B cell (primary cell): ENCODE results near the gene ACAD11. TPM values are rescaled to one million over a fixed set of nuclear protein-coding genes. Genes with fewer than 3 reads are reported as not detected.

Experiments
- ATAC-seq: fragments of 200-7000 bp; cut with Tn5 transposase; one replicate; pipeline ENCODE4 v1.10.0; 2021; ENCODE audit warnings: low read depth, mild to moderate bottlenecking, moderate number of reproducible peaks, moderate library complexity
- CTCF ChIA-PET: fragments of 350-600 bp; sonication (Branson Sonifier 250); formaldehyde crosslinking; loops from one replicate; lab custom pipeline; 2021; ENCODE audit warnings: antibody characterized with exemption, inconsistent platforms; lab: Charles Lee
- POLR2A ChIA-PET: fragments of 350-600 bp; sonication (Branson Sonifier 250); formaldehyde crosslinking; loops from one replicate; lab custom pipeline; 2021; ENCODE audit warnings: antibody characterized with exemption; lab: Charles Lee
- DNase-seq: peaks from one replicate; pipeline ENCODE4 v3.0.0; 2013
- H2AFZ ChIP-seq: 2 replicates; pipeline ENCODE4 v1.6.1; 2012; ENCODE audit warnings: mild to moderate bottlenecking, low read depth, low read length; ENCODE audit not compliant: insufficient read depth, poor library complexity, severe bottlenecking
- H3K27ac ChIP-seq, 2 donors: 1 replicate in 1 of 2; 2 replicates in 1 of 2; pipeline ENCODE4 v1.5.1; 2012 to 2013; ENCODE audit warnings: low read length in 2 of 2, mild to moderate bottlenecking in 2 of 2, moderate library complexity in 1 of 2
- H3K27me3 ChIP-seq, 4 experiments: fragments of 200-600 bp in 1 of 4; sonication (generic) in 1 of 4; replicated peaks in 1 of 4; 1 replicate in 2 of 4; 2 replicates in 2 of 4; pipeline versions ENCODE4 v1.6.1 to v1.7.0; 2013 to 2016; ENCODE audit warnings: low read length in 3 of 4, mild to moderate bottlenecking in 2 of 4, mixed read lengths in 1 of 4, moderate library complexity in 1 of 4; ENCODE audit not compliant: insufficient read depth in 4 of 4, control insufficient read depth in 3 of 4; ENCODE audit errors: control extremely low read depth in 1 of 4
- H3K36me3 ChIP-seq, 2 experiments: replicated peaks in 1 of 2; 1 replicate in 1 of 2; 2 replicates in 1 of 2; pipeline versions ENCODE4 v1.6.1 to v1.7.1; 2013; ENCODE audit warnings: low read length in 1 of 2; ENCODE audit not compliant: insufficient read depth in 2 of 2, control insufficient read depth in 1 of 2; ENCODE audit errors: control extremely low read depth in 1 of 2, extremely low read depth in 1 of 2
- H3K4me1 ChIP-seq, 2 donors: fragments of 200-600 bp in 1 of 2; sonication (generic) in 1 of 2; 1 replicate in 1 of 2; 2 replicates in 1 of 2; pipeline versions ENCODE4 v1.5.1 to v1.6.1; 2013 to 2017; ENCODE audit warnings: low read length in 2 of 2; ENCODE audit not compliant: control insufficient read depth in 2 of 2, insufficient read depth in 2 of 2
- H3K4me2 ChIP-seq: replicated peaks from 2 replicates; pipeline ENCODE3; 2012; ENCODE audit warnings: mild to moderate bottlenecking, low read depth, low read length; ENCODE audit not compliant: poor library complexity, severe bottlenecking
- H3K4me3 ChIP-seq, 5 experiments: fragments of 200-600 bp in 1 of 5; sonication (generic) in 1 of 5; 1 replicate in 3 of 5; 2 replicates in 2 of 5; pipeline versions ENCODE4 v1.5.1 to v1.7.0; 2011 to 2016; ENCODE audit warnings: low read length in 4 of 5, mild to moderate bottlenecking in 4 of 5, low read depth in 2 of 5, control low read depth in 1 of 5, moderate library complexity in 1 of 5; ENCODE audit not compliant: insufficient read depth in 1 of 5; ENCODE audit errors: control extremely low read depth in 1 of 5, extremely low read depth in 1 of 5
- H3K79me2 ChIP-seq: fragments of 200-600 bp; sonication (generic); one replicate; pipeline ENCODE4 v1.6.0; 2016; ENCODE audit warnings: low read length; ENCODE audit not compliant: control insufficient read depth, insufficient read depth
- H3K9ac ChIP-seq: fragments of 200-600 bp; sonication (generic); 2 replicates; pipeline ENCODE4 v1.6.1; 2017; ENCODE audit warnings: mild to moderate bottlenecking, low read length, moderate library complexity
- H3K9me3 ChIP-seq, 3 donors: one replicate each; pipeline versions ENCODE4 v1.6.1 to v1.7.1; 2013; ENCODE audit warnings: low read length in 2 of 3; ENCODE audit not compliant: control insufficient read depth in 2 of 3, insufficient read depth in 1 of 3; ENCODE audit errors: control extremely low read depth in 1 of 3
- H4K20me1 ChIP-seq: 2 replicates; pipeline ENCODE4 v1.6.0; 2012; ENCODE audit warnings: mild to moderate bottlenecking, low read length; ENCODE audit not compliant: insufficient read depth, control insufficient read depth, poor library complexity, severe bottlenecking
- H3K27ac Mint-ChIP-seq: one replicate; pipeline ENCODE4 v1.8.0; 2021; ENCODE audit warnings: mixed read lengths
- H3K27me3 Mint-ChIP-seq: one replicate; pipeline ENCODE4 v1.8.0; 2021; ENCODE audit warnings: mixed read lengths
- H3K4me1 Mint-ChIP-seq: one replicate; pipeline ENCODE4 v1.8.0; 2021; ENCODE audit warnings: mixed read lengths
- H3K4me3 Mint-ChIP-seq: one replicate; pipeline ENCODE4 v1.8.0; 2021; ENCODE audit warnings: mixed read lengths
- H3K9me3 Mint-ChIP-seq: one replicate; pipeline ENCODE4 v1.8.0; 2022; ENCODE audit warnings: mixed read lengths; ENCODE audit not compliant: insufficient read depth
- CTCF ChIP-seq: fragments of 200-600 bp; IDR thresholded peaks from one replicate; pipeline ENCODE4 v1.8.0; 2022; ENCODE audit warnings: antibody characterized with exemption, mild to moderate bottlenecking
- EZH2 ChIP-seq: IDR thresholded peaks from 2 replicates; pipeline ENCODE4 v1.6.1; 2012; ENCODE audit warnings: borderline replicate concordance, low read depth, mild to moderate bottlenecking, moderate library complexity, low read length; ENCODE audit not compliant: insufficient read depth, poor library complexity, severe bottlenecking
- WGBS: methylation state at CpG from one replicate; pipeline ENCODE4 v1.1.5; 2013; ENCODE audit warnings: missing lambda C conversion rate; ENCODE audit not compliant: insufficient coverage; 5-methylcytosine and 5-hydroxymethylcytosine counted together
- intact Hi-C: fragments of 100-400 bp; cut with micrococcal nuclease; formaldehyde crosslinking; loops from one replicate; pipeline ENCODE4 v1.10.0; 2022
- polyA plus RNA-seq: library from polyadenylated mRNA; depleted of rRNA; stranded (reverse); fragments of >200 nt; gene quantifications from 2 replicates; pipeline ENCODE4 v1.2.3, GENCODE V29; 2012
- total RNA-seq, 2 donors: library from RNA; stranded (reverse); fragments of 120-200 nt in 1 of 2; gene quantifications; 1 replicate in 1 of 2; 2 replicates in 1 of 2; pipeline versions ENCODE4 v1.2.3 to v1.2.4, GENCODE V29; 2013 to 2022

The ACAD11 gene
- total and polyA plus RNA-seq, 2 donors (not counting 1 experiment from before 2014, with no cell fraction given), result 23.4 to 26.9 TPM

GRCh38 chr3:132681421-132681820, 21.8 kb upstream of the ACAD11 start:
- Histone ChIP-seq H3K27me3 (no peaks in the 10 kb centered on the region), H4K20me1 (no peaks in the 10 kb centered on the region), H3K27ac (no peak overlapping the region), H3K79me2 (no peaks in the 10 kb centered on the region), H3K4me1 (no peaks in the 10 kb centered on the region), H2AFZ (no peak overlapping the region), H3K9me3 (no peaks in the 10 kb centered on the region), H3K36me3 (peaks cover 4 to 32% of the 10 kb centered on the region in 2 experiments), H3K9ac (no peak overlapping the region), H3K4me2 (no peak overlapping the region), H3K4me3 (no peak overlapping the region)
- H3K4me3 Mint-ChIP-seq, result no peak overlapping the region
- no peak for DNase-seq
- ATAC-seq, result no peak
- no CpG with 5 or more reads among the region's 3 CpGs for WGBS
- no peaks in the 10 kb centered on the region for H3K27me3 Mint-ChIP-seq
- CTCF ChIA-PET, result no interaction called here
- intact Hi-C loops, result no loop called here
- no peak for TF ChIP-seq CTCF
- TF ChIP-seq EZH2, result no peak
- POLR2A ChIA-PET, result no interaction called here
- no peaks in the 10 kb centered on the region for H3K4me1 Mint-ChIP-seq
- no peak overlapping the region for H3K27ac Mint-ChIP-seq
- H3K9me3 Mint-ChIP-seq, result no peaks in the 10 kb centered on the region

- no peaks in the 10 kb centered on the region for H3K27me3 Mint-ChIP-seq
- Histone ChIP-seq H3K36me3 (peaks cover 5 to 34% of the 10 kb centered on the region in 2 experiments), H3K4me3 (no peak overlapping the region), H3K9me3 (no peaks in the 10 kb centered on the region), H3K4me2 (no peak overlapping the region), H3K4me1 (no peaks in the 10 kb centered on the region), H2AFZ (no peak overlapping the region), H3K9ac (no peak overlapping the region), H3K79me2 (no peaks in the 10 kb centered on the region), H3K27ac (no peak overlapping the region), H3K27me3 (no peaks in the 10 kb centered on the region), H4K20me1 (no peaks in the 10 kb centered on the region)
- TF ChIP-seq CTCF, result no peak
- no peak for TF ChIP-seq EZH2
- H3K4me1 Mint-ChIP-seq, result no peaks in the 10 kb centered on the region
- intact Hi-C loops, result no loop called here
- ATAC-seq (no peak), DNase-seq (no peak)
- ChIA-PET POLR2A (no interaction called here), CTCF (interaction anchor here (1.1 kb wide), 1 partner anchor 37 kb away, joined by 5 read pairs; no protein-coding TSS in a partner anchor)
- H3K4me3 Mint-ChIP-seq, result no peak overlapping the region
- no peak overlapping the region for H3K27ac Mint-ChIP-seq
- 97% methylated on average over 3 of the region's 5 CpGs for WGBS
- no peaks in the 10 kb centered on the region for H3K9me3 Mint-ChIP-seq
Measured at GRCh38 chr3:132679911-132680310, 20.3 kb upstream of the ACAD11 start.
